T-helper 9 cell (primary cell): ENCODE data around the gene EML6.

ENCODE experiments used
- DNase-seq: peaks from one replicate; pipeline ENCODE4 v3.0.0-alpha.2; 2020

EML6 gene

DNA sequence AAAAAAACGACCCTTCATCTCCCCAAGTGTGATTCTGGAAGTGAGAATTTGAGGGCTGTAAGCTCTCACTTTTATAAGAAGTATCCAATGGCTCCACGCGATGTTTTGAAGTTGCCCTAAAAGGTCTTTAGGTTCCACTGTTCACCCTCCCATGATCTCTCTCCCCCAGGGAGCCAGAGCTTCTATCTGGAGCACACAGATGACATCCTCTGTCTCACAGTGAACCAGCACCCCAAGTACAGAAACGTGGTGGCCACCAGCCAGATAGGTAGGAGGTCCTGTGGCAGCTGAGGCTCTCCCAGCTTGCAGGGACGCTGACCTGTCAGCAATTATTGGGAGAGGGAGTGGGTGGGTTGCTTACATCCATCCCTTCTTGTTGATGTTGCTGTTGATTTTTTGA, 229.0 kb downstream of the EML6 start:
- DNase-seq: no peak

DNA sequence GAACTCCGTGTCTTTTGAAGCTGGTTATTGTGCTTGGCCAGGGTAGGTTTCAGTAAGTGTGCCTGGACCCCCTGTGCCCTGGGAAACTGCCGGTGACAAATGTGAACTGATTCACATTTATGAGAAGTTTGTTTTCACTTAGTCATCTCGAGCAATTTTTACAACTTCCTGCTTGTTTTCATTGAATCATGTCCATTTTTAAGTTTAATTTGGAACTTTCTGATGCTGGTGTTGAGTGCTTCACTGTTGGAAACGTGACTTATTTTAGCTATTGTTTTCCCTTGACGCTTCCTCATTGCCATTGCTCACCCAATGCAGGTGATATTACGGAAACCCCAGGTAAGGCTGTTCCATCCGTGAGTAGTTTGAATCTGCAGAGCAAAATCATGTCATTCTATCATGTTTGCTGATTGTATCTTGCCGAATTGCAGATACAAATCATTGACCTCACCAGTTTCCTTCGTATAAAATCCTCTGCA, 229.6 kb downstream of the EML6 start:
- no peak for DNase-seq

DNA sequence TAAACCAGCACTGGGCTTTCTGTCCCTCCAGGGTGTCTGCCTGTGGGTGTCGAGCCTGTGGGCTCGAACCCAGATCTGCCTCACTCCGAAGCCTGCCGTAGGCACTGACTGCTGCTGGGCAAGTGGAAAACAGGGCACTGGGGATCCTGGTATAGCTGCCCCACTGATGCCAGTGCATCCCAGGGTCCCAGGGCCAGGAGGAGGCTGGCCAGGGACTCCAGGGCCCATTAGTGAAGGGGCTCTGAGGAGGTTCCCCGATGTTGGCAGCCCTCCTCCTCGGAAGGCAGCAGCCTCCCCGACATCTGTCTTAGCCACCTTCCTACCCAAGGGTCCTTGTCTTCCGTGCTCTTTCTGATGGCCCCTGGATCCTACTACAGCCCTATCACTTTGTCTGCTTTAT, 230.7 kb downstream of the EML6 start:
- DNase-seq: no peak

DNA sequence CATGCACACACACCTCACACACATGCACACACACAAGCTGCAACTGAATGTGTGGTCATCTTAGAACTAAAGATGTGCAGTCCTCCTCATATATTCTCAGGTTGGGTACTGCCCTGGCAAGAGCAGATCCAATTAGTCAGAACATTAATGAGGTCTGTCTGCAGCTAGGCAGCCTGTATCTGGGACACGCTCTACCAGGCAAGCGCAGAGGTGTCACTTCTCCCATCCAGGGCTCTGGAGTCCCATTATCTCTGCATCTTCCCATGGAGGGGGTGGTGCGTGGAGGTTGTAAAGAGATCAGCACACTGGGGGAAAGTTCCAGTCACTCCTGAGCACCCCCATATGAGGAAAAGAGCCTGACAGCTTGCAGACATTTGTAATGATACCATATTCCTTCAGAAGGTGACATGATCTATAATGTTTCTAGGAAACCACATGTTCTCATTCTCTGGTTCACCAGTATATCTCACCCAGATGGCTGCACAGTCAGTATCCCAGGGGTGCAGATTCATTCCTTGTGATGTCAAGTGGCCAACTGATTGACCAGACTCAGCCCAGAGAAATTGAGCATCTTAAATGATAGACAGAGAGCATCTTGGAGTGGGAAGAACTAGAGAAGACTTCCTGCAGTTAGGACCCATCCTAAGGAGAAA, 231.4 kb downstream of the EML6 start:
- DNase-seq: no peak

DNA sequence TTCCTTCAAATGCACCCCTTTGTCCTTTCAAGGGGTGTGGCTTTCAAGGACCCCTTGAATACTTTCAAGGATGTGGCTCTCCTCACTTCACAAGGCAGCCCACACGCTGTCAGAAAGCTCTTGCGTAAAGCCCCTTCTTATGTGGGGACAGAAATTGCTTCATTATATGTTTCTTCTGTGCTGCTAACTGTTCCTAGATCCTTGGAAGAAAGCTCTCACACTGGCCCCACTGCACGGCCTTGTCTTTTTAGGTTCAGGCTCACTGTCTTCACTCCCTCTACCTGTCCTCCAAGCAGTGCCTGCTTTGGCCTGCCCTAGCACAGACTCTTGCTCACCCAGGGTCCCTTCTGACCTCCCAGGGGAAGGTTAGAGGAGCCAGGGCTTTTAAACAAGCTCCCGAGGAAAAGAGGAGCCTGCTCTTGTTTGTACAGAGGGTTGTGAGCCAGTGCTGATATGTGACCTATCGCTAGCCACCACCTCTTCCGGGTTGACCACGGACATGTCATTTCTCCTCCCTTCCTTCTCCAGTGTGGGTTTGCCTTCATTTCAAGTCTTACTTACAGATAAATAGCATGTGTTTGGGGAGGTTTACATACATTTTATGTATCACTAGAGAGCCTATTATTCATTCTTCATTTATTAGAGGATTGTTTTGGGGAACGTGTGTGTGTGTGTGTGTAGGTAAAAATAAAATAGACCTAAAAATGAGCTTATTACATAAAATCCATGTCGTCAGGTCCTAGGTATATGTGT, 232.1 kb downstream of the EML6 start:
- no peak for DNase-seq

DNA sequence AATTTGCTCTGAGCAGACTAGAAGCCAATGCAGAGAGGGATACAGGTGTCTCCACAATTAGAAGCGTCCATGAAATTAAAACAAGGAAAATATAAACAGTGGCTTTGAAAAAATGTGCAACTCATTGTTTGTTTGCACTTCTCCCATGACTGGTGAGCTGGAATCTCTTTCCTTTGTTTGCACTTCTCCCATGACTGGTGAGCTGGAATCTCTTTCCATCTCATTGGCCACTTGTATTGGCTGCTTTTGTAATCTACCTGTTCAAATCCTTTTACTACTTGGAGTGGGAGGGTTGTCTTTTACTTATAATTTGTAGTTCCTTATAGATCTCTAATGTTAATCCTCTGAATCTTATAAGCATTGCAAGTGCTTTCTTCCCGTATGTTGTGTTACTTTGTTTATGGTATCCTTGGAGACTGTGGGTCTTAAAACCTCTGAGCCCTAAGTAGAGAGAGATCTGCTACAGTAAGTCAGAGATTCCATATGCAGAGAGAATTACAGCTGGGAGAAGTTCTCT, 232.7 kb downstream of the EML6 start:
- DNase-seq: no peak

DNA sequence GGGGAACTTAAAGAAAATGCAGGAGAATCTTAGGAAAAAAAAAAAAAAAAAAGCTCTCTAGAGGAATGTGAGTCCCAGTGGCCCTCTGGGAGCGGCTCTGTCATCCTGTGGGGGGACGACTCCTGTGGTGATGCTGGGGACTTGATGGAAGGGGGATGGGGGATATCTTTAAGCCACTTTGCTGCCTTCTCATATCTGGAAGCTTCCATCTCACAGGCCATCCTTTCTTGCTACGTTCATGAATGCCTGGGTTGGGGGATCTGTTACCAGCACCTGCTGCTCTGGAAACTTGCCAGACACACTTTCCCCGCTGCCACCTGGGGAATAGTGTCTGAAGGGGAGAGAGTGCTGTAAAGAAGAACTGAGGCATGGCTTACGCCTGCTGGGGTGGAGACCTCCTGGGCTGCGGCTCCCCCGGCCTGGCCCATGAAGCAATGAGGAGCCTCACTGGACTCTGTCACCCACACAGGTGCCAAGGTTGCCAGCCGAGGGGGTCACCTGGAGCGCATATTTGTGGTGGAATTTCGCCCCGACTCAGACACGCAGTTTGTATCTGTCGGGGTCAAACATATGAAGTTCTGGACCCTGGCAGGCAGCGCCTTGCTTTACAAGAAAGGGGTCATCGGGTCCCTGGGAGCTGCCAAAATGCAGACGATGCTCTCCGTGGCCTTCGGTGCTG, 234.0 kb downstream of the EML6 start:
- no peak for DNase-seq

DNA sequence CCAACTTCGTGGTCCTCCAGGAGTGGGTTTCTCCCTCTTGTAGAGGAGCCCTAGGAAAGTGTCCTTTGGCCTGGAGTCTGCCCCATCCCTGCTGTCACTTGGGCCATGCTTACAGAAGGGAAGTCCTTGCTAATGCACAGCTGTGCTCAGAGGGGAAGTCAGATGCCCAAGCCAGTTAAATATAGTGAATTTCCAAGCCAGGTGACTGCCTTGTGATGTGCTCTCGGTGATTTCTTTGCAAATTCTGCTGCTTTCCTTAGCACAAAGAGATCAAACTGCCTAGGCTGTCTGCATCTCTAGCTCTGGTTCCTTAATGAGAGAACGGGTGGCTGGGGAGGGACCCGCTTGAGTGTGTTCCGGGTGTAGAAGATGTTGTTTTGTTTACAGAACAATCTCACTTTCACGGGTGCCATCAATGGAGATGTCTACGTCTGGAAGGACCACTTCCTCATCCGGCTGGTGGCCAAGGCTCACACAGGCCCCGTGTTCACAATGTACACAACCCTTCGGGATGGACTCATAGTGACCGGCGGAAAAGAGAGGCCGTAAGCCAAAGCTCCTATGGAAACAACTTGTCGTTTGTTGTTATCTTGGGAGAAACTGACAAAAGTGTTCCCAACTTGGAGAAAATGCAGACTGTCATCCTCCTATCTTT, 235.4 kb downstream of the EML6 start:
- no peak for DNase-seq

DNA sequence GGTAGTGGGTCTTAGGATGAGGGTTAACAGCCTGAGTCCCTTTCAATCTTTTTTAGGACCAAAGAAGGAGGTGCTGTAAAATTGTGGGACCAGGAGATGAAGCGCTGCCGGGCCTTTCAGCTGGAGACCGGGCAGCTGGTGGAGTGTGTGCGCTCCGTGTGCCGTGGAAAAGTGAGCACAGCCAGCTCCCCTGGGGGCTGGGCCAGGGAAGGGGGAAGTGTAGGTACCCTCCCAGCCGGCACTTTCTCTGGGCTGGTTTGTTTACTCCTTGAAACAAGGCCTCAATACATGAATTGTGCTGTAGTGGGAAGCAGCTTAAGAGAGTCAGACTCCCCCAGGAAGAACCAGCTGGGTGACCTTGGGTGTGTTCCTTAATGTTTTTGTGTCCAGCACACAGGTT, 236.7 kb downstream of the EML6 start:
- DNase-seq: no peak

DNA sequence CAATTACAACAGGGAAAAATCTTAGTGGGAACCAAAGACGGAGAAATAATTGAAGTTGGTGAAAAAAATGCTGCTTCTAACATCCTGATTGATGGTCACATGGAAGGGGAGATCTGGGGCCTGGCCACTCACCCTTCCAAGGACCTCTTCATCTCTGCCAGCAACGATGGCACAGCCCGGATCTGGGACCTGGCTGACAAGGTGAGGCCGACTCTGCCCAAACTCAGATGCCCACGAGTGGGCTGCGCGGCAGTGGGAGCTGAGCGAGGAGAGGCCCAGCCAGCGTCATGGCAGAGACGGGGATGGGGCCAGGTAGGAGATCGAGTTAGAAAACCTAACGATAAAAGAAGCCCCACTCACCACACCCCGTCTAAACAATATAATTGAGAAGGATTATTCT, 239.0 kb downstream of the EML6 start:
- DNase-seq: no peak

DNA sequence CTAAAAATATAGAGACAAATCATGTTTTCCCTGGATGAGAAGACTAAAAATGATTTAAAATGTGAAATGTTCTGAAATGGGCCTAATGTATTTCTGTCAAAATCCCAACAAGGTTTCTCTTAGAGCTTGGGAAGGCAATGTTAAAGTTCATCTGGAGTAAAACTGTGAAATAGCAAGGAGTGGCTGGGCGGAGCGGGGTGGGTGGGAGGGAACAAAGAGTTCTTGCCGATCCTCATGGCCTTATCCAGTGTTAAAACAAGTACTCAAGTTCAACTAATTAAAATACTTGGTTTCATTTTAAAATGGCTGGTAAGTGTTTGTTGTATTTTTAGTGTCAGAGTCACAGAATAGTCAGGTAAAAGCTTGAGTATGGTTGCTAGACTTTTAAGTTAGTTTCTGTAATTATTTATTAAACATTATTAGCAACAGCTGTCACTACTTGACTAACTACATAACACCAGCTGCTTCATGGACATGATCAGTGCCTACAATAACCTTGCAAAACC, 239.5 kb downstream of the EML6 start:
- DNase-seq: no peak

DNA sequence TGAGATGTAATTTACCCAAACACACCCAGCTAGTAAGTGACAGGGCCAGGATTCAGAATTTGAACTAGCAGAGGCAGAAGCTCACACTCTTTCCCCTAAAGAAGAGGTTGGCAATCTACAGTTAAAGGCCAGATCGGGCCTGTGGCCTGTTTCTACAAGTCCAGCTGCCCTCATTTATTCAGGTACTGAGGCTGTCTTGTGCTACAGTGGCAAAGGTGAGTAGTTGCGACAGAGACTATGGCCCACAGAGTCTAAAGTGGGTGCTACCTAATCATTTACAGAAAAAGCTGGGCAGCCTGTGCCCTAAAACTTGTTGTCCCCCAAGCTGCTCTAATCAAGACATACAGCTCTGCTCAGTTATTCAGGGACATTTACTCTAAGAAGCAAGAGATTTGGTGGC, 240.0 kb downstream of the EML6 start:
- no peak for DNase-seq

DNA sequence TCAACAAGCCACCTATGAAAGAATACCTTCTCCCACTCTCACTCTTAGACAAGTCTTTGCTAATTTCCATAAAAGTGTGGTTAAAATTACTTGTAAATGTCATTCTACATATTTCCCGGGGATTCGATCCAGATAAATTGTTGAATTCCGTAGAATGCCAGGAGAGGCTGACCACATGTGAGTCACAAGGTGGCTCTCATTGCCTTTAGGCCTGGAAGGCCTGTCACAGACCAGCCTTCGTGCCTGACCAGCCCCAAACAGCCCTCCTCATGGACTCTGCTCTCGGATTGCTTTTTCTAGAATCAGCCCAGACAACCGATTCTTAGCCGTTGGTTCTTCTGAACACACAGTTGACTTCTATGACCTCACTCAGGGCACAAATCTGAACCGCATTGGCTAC, 240.8 kb downstream of the EML6 start:
- DNase-seq: no peak

DNA sequence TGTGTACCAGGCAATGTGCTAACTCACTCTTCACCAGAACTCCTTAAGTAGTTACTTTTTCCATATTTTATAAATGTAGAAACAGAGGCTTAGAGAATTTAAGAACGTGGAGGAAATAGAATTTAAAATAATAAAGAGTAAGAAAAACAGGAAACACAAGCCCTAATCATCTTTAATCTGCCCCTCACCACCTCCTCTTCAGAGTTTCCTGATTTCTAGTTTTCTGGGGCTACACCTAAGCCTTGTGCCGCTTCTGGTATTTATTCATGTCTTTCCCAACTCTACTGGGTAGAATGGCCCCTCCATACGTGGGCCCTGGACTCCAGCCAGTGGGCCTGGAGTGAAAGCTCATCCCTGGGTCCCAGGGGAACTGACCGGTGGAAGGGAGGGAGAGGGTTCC, 241.4 kb downstream of the EML6 start:
- no peak for DNase-seq

DNA sequence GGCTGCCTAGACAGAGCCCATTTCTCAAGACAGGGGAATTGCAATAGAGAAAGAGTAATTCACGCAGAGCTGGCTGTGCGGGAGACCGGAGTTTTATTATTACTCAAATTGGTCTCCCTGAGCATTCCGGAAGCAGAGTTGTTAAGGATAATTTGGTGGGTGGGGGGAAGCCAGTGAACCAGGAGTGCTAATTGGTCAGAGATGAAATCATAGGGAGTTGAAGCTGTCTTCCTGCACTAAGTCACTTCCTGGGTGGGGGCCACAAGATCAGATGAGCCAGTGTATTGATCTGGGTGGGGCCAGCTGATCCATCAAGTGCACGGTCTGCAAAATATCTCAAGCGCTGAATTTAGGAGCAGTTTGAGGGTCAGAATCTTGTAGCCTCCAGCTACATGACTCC, 242.0 kb downstream of the EML6 start:
- no peak for DNase-seq

DNA sequence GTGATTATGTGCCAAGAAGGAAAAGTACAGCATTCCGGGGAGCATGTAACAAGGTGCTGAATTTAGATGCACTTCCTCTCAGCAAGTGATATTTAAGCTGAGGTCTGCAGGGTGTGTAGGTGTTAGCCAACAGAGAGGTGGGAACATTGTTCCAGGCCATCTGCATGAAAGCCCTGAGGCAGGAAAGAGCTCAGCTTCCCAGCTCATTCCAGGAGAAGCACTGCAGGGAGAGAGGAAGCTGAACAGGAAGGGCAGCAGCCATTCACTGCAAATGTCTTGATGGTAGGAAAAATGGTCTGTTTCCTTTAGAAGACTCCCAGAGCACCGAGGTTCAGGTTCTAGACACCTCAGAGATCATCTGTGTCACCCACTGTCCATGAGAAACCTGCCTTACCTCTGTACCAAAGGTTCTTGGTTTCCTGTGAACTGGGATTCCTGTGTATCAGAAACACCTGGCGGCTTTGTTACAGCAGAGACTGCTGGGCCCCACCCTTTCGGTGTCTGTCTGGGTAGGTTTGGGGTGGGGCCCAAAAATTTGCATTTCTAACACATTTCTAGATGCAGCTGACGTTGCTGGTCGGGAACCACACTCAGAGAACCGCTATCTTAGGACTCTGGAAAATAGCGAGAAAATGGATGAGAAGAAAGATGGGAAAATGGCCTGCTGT, 242.8 kb downstream of the EML6 start:
- no peak for DNase-seq

DNA sequence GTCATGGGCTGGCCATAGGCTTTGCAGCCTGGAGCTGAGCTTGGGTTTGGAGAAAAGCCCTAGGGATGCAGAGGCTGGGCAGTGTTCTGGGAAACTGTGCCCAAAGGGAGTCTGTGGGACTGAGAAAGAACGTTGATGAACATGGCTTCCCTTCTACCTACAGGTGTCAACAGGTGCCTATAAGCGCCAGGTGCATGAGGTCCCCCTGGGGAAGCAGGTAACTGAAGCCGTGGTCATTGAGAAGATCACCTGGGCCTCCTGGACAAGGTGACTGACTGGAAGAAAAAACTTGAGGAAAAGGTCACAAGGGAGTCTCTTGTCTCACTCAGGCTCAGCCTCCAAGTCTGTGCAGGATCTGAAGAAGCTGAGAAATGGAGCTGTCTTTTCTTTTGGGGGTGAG, 243.4 kb downstream of the EML6 start:
- DNase-seq: no peak

DNA sequence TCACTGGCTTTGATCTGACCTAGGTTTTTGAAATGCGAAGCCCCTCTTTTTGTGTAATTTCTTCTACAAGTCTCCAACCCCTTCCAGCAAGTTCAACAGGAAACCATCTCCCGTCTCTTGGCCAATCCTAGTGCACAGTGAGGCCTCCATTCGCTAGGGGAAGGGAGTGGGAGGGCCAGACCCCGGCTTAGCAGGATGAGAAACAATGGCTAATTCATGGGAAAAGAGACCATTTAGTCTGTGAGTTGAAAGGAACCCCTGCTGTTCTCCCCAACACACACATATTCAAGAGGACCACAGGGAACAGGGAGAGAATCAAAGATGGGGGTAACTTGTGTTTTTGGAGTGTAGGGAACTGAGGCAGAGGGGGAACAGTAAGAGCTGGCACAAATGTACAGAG, 243.8 kb downstream of the EML6 start:
- DNase-seq: no peak

DNA sequence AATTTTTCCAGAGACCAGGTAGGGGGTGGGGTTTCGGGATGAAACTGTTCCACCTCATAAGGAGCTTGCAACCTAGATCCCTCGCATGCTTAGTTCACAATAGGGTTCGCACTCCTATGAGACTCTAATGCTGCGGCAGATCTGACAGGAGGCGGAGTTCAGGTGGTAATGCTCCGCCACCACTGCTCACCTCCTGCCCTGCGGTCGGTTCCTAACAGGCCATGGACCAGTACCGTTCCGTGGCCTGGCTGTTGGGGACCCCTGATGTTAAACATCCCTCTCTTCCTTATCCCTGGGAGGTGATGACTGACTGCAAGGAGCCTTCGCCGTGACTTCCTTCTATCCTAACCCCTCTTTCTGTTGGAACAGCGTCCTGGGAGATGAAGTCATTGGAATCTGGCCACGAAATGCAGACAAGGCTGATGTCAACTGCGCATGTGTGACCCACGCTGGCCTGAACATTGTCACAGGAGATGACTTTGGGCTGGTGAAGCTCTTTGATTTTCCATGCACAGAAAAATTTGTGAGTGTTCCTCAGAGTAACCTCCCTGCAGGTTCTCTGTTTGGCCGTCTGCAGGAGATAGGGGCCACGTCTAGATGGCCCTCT, 244.4 kb downstream of the EML6 start:
- DNase-seq: no peak

DNA sequence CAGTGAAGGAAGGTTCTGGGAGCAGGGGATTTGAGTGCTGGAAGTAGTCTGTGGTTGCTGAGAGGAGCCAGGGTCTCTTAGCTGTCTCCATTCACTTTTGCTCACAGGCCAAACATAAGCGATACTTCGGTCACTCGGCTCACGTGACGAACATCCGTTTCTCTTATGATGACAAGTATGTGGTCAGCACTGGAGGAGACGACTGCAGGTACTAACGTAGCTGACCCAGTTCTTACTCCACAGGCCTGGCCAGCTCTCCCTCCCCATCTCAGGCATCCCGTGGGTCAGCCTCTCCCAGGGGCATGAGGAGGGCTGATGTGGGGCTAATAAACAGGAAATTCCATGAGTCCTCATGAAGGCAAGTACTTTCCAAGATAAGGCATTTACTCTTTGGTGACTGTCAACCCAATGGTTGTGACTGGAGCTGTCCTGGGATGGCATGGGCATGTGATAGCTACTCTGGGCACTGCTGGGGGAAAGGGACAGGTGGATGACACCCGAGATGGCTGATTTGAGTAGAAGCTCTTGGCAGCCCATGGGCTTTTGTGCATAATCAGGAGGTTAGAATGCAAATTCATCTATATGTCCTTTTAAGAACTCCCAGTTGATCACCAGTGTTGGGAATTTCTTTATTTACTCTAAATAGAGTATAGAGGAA, 245.2 kb downstream of the EML6 start:
- DNase-seq: no peak

DNA sequence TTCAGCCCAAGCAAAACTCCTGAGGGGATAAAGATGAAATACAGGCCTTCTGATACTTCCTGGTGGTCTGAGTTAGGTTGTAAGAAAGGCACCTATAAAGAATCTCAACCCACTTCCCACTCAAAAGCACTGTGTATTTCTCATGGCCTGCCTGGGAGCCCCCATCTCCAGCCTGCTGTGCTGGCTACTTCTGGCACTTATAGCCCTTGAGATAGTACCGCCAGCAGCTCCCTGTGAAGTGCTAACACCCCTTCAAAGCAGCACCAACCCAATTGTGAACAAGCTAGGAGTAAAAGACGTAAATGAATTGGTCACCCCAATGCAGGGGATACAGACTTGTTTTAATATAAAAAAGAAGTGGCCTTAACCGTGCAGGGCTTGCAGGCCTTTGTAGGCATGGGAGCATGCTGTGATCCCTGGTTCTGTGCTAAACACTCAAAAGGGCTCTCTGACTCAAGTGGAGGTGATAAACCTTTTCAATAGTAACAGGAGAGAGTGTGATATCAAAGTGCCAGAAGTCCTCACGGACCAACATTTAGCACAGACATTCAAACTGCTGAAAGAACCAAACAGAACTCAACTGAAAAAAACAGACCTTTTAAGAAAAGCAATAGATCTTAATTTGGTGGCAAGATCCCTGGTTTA, 246.0 kb downstream of the EML6 start:
- no peak for DNase-seq
